ENCODE data around the gene CARD19. TPM values are rescaled to one million over a fixed set of nuclear protein-coding genes. Genes with fewer than 3 reads are reported as not detected.
"Not testable (repeated sequence)": the region's sequence is repeated elsewhere in the genome, so short reads cannot be mapped to it uniquely, and the experiment has no call there.

CARD19 gene
- total RNA-seq, 2 donors from 2014 or later: 16.4 to 21.9 TPM

DNA sequence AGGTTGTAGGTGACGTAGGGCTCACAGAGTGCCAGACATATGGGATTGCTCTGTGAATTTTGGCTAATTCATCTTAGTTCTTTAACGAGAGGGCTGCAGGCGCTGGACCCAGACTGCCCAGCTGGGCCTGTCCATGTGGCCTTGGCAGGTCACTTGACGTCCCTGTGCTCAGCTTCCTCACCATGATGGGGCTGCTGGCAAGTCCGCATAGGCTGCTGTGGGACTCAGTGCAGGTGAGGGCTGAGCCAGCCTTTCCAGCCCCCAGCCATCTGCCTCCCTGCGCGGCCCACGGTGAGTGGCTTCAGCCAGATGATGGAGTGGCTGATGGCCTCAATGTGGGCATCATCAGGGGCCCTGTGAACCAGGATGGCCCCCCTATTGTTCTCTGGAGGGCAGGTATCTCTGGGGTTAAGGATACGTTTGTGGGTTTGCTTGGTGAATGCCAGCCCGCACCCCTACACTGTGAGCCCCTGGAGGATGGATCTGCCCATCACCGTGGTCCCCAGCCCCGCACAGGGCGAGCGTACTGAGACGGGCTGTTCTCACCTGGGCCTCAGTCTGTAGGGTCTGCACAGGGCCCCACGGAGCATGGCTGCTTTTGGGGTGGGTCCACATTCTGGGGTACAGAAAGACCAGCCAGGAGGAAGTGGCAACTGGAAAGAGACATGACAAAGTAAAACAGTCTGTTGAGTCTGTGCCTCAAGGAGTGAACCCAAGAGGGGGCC lies 3.7 kb downstream of the CARD19 start:
- peaks cover 1% of the 10 kb centered on the region for H3K36me3 Mint-ChIP-seq (ENCODE audit: low read depth)
- 93 to 95% methylated on average over 5 to 16 of the region's 16 CpGs for WGBS, 2 experiments (ENCODE audit: insufficient coverage in 1 of 2, insufficient read length in 1 of 2)
- no peak overlapping the region for H3K27ac ChIP-seq (ENCODE audit: low read depth, low read length)
- H3K9ac ChIP-seq (ENCODE audit: extremely low read depth, low read length, poor library complexity, severe bottlenecking): no peak overlapping the region
- no peaks in the 10 kb centered on the region for H3K36me3 ChIP-seq (ENCODE audit: control insufficient read depth, insufficient read depth, low read length)
- no peak overlapping the region for H3K4me3 ChIP-seq (ENCODE audit: low read length)
- peaks cover 5% of the 10 kb centered on the region for H3K4me1 Mint-ChIP-seq
- TF ChIP-seq, protein P1, sequence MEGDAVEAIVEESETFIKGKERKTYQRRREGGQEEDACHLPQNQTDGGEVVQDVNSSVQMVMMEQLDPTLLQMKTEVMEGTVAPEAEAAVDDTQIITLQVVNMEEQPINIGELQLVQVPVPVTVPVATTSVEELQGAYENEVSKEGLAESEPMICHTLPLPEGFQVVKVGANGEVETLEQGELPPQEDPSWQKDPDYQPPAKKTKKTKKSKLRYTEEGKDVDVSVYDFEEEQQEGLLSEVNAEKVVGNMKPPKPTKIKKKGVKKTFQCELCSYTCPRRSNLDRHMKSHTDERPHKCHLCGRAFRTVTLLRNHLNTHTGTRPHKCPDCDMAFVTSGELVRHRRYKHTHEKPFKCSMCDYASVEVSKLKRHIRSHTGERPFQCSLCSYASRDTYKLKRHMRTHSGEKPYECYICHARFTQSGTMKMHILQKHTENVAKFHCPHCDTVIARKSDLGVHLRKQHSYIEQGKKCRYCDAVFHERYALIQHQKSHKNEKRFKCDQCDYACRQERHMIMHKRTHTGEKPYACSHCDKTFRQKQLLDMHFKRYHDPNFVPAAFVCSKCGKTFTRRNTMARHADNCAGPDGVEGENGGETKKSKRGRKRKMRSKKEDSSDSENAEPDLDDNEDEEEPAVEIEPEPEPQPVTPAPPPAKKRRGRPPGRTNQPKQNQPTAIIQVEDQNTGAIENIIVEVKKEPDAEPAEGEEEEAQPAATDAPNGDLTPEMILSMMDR (conservative IDR thresholded peaks at IDR 0.05): no peak
- H3K9me3 Mint-ChIP-seq: peaks cover 14% of the 10 kb centered on the region
- no peak overlapping the region for H3K4me3 Mint-ChIP-seq
- peaks cover 7% of the 10 kb centered on the region for H3K4me1 ChIP-seq (ENCODE audit: control insufficient read depth, insufficient read depth, low read length)
- H3K27me3 Mint-ChIP-seq (ENCODE audit: insufficient read depth): peaks cover 4% of the 10 kb centered on the region
- DNase-seq: peak; percentile 41
- no peaks in the 10 kb centered on the region for H3K9me3 ChIP-seq (ENCODE audit: control insufficient read depth, low read length)
- no peak overlapping the region for H3K27ac Mint-ChIP-seq
- no peaks in the 10 kb centered on the region for H3K27me3 ChIP-seq (ENCODE audit: control insufficient read depth, insufficient read depth, low read length, poor library complexity, severe bottlenecking)

DNA sequence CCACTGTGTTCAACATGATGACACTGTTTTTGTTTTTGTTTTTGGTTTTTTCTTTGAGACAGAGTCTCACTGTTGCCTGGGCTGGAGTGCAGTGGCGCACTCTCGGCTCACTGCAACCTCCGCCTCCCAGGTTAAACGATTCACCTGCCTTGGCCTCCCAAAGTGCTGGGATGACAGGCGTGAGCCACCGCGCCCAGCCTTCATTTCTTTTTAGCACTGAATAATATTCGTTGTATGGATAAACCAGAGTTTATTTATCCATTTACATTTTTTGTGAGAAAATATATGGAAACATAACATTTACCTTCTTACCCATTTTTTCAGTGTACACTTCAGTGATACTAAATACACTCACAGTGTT lies 4.2 kb downstream of the CARD19 start:
- Mint-ChIP-seq H3K27ac (no peak overlapping the region), H3K4me1 (peaks cover 5% of the 10 kb centered on the region), H3K36me3 (ENCODE audit: low read depth) (peaks cover 1% of the 10 kb centered on the region), H3K4me3 (no peak overlapping the region), H3K9me3 (peaks cover 14% of the 10 kb centered on the region), H3K27me3 (ENCODE audit: insufficient read depth) (peaks cover 4% of the 10 kb centered on the region)
- Histone ChIP-seq H3K4me3 (ENCODE audit: low read length) (no peak overlapping the region), H3K27ac (ENCODE audit: low read depth, low read length) (no peak overlapping the region), H3K4me1 (ENCODE audit: control insufficient read depth, insufficient read depth, low read length) (peaks cover 7% of the 10 kb centered on the region), H3K36me3 (ENCODE audit: control insufficient read depth, insufficient read depth, low read length) (no peaks in the 10 kb centered on the region), H3K27me3 (ENCODE audit: control insufficient read depth, insufficient read depth, low read length, poor library complexity, severe bottlenecking) (no peaks in the 10 kb centered on the region), H3K9me3 (ENCODE audit: control insufficient read depth, low read length) (no peaks in the 10 kb centered on the region), H3K9ac (ENCODE audit: extremely low read depth, low read length, poor library complexity, severe bottlenecking) (no peak overlapping the region)
- peak; percentile 17 for DNase-seq
- 94 to 100% methylated on average over 4 to 7 of the region's 8 CpGs for WGBS, 2 experiments (ENCODE audit: insufficient coverage in 1 of 2, insufficient read length in 1 of 2)
- TF ChIP-seq, protein P1 (conservative IDR thresholded peaks at IDR 0.05): no peak

DNA sequence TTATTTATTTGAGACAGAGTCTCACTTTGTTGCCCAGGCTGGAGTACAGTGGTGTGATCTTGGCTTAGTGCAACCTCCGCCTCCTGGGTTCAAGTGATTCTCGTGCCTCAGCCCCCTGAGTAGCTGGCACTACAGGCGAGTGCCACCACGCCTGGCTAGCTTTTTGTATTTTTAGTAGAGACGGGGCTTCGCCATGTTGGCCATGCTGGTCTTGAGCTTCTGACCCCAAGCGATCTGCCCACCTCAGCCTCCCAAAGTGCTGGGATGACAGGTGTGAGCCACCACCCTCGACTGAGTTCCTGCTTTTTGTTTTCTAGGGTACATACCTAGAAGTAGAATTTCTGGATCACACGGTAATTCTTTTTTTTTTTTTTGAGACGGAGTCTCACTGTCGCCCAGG lies 5.1 kb downstream of the CARD19 start:
- H3K27ac Mint-ChIP-seq; H3K27ac ChIP-seq (ENCODE audit: low read depth, low read length); H3K36me3 Mint-ChIP-seq (ENCODE audit: low read depth); H3K9ac ChIP-seq (ENCODE audit: extremely low read depth, low read length, poor library complexity, severe bottlenecking); H3K4me1 ChIP-seq (ENCODE audit: control insufficient read depth, insufficient read depth, low read length); H3K27me3 ChIP-seq (ENCODE audit: control insufficient read depth, insufficient read depth, low read length, poor library complexity, severe bottlenecking); H3K27me3 Mint-ChIP-seq (ENCODE audit: insufficient read depth); H3K4me1 Mint-ChIP-seq; H3K9me3 ChIP-seq (ENCODE audit: control insufficient read depth, low read length); H3K36me3 ChIP-seq (ENCODE audit: control insufficient read depth, insufficient read depth, low read length); H3K4me3 Mint-ChIP-seq; H3K4me3 ChIP-seq (ENCODE audit: low read length): not testable (repeated sequence)
- peak; percentile 1 for DNase-seq
- peaks cover 14% of the 10 kb centered on the region for H3K9me3 Mint-ChIP-seq
- WGBS, 2 experiments (ENCODE audit: insufficient coverage in 1 of 2, insufficient read length in 1 of 2): 92 to 95% methylated on average over 9 to 11 of the region's 11 CpGs

DNA sequence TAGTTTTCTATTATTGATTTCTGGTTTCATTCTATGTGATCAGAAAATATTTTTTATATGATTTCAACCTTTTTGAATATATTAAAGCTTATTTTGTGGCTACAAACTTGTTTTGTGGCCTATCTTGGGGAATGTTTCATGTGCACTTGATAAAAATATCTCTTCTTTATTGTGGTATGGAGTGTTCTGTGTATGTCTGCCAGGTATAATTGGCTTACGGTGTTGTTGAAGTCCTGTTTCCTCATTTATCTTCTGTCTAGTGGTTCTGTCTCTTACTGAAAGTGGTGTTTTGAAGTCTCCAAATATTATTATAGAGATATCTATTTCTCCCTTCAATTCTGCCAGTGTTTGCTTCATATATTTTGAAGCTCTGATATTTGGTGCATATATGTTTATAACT lies 9.6 kb downstream of the CARD19 start:
- Histone ChIP-seq H3K4me1 (ENCODE audit: control insufficient read depth, insufficient read depth, low read length) (no peaks in the 10 kb centered on the region), H3K27me3 (ENCODE audit: control insufficient read depth, insufficient read depth, low read length, poor library complexity, severe bottlenecking) (no peaks in the 10 kb centered on the region), H3K4me3 (ENCODE audit: low read length) (no peak overlapping the region), H3K27ac (ENCODE audit: low read depth, low read length) (no peak overlapping the region), H3K9me3 (ENCODE audit: control insufficient read depth, low read length) (no peaks in the 10 kb centered on the region), H3K36me3 (ENCODE audit: control insufficient read depth, insufficient read depth, low read length) (no peaks in the 10 kb centered on the region), H3K9ac (ENCODE audit: extremely low read depth, low read length, poor library complexity, severe bottlenecking) (no peak overlapping the region)
- Mint-ChIP-seq H3K4me1 (no peaks in the 10 kb centered on the region), H3K27ac (no peak overlapping the region), H3K9me3 (peaks cover 14% of the 10 kb centered on the region), H3K27me3 (ENCODE audit: insufficient read depth) (no peaks in the 10 kb centered on the region), H3K4me3 (no peak overlapping the region), H3K36me3 (ENCODE audit: low read depth) (peaks cover 3% of the 10 kb centered on the region)
- 100% methylated on average over 1 of the region's 1 CpG; no CpG with 5 or more reads in 1 of the 2 experiments for WGBS, 2 experiments (ENCODE audit: insufficient coverage in 1 of 2, insufficient read length in 1 of 2)
- no peak for DNase-seq
- TF ChIP-seq, protein P1 (conservative IDR thresholded peaks at IDR 0.05): no peak
